ENCODE results near the gene SOX6.

GRCh38 chr11:16336204-16336603 lies 20.1 kb downstream of the SOX6 start:
- TF ChIP-seq MXI1 (conservative IDR thresholded peaks at IDR 0.05; ENCODE audit: poor library complexity, severe bottlenecking) (no peak), CTCF (IDR thresholded peaks at IDR 0.05; ENCODE audit: poor library complexity, severe bottlenecking) (no peak), EP300 (conservative IDR thresholded peaks at IDR 0.05; ENCODE audit: poor library complexity, severe bottlenecking) (no peak)
